ENCODE measurements around the gene RNH1. TPM values are rescaled to one million over a fixed set of nuclear protein-coding genes. Genes with fewer than 3 reads are reported as not detected.
A peak's percentile ranks its signal among the peaks of the same experiment; 100 is the strongest.

The RNH1 gene
- total RNA-seq, 1 experiment from 2014 or later: 60.0 TPM

GRCh38 chr11:456533-456932 lies 50.5 kb downstream of the RNH1 start:
- Mint-ChIP-seq H3K27me3 (ENCODE audit: low read depth) (no peaks in the 10 kb centered on the region), H3K36me3 (ENCODE audit: insufficient read depth in 1 of 3, low read depth in 3 of 3) (peaks cover 22 to 61% (median 49%) of the 10 kb centered on the region in 3 experiments; a peak in 6 of 7 replicates), H3K27ac (peak overlapping the region; percentile 81 to 98 (median 91); a peak in 4 of 7 replicates), H3K4me3 (peak overlapping the region; percentile 19 to 61; a peak in 3 of 5 replicates), H3K9me3 (no peaks in the 10 kb centered on the region; a peak in 1 of 5 replicates), H3K4me1 (peaks cover 37 to 38% of the 10 kb centered on the region in 2 experiments)
- Histone ChIP-seq H3K14ac (ENCODE audit: insufficient read depth, low read length) (no peak overlapping the region), H2BK12ac (ENCODE audit: insufficient read length, low read depth, low read length) (no peak overlapping the region), H3T11ph (ENCODE audit: low read length) (no peak overlapping the region), H3K4me1 (ENCODE audit: insufficient read depth, low read length) (no peaks in the 10 kb centered on the region), H3K79me1 (ENCODE audit: insufficient read depth, low read depth, low read length, poor library complexity, severe bottlenecking) (peaks cover 2% of the 10 kb centered on the region), H4K5ac (ENCODE audit: insufficient read length, low read depth, low read length) (no peak overlapping the region), H2BK5ac (ENCODE audit: insufficient read length, low read length) (no peak overlapping the region), H3K18ac (ENCODE audit: insufficient read length, low read depth, low read length) (no peak overlapping the region), H4K8ac (replicated peaks; ENCODE audit: insufficient read length, low read depth, low read length) (no peak overlapping the region), H2BK20ac (ENCODE audit: low read depth, low read length, poor library complexity, severe bottlenecking) (no peak overlapping the region), H3K23ac (ENCODE audit: insufficient read length, low read depth, low read length) (no peak overlapping the region), H4K91ac (ENCODE audit: insufficient read length, low read depth, low read length) (no peak overlapping the region), H2BK120ac (ENCODE audit: low read depth, low read length, poor library complexity, severe bottlenecking) (no peak overlapping the region), H2AK5ac (ENCODE audit: insufficient read length, low read length) (no peak overlapping the region), H2AFZ (ENCODE audit: low read length) (no peak overlapping the region), H3K9me3 (ENCODE audit: control insufficient read depth, low read depth, low read length) (no peaks in the 10 kb centered on the region), H3K4ac (ENCODE audit: low read depth, low read length) (no peak overlapping the region), H3K27ac (ENCODE audit: insufficient read length, low read depth, low read length) (no peak overlapping the region), H3K27me3 (ENCODE audit: insufficient read depth, low read length) (no peaks in the 10 kb centered on the region), H4K20me1 (ENCODE audit: control insufficient read depth, insufficient read depth, insufficient read length) (no peaks in the 10 kb centered on the region), H3K23me2 (ENCODE audit: insufficient read length, low read depth, low read length, poor library complexity, severe bottlenecking) (no peaks in the 10 kb centered on the region), H3K4me2 (ENCODE audit: insufficient read depth, insufficient read length, low read length) (no peak overlapping the region), H3K9ac (ENCODE audit: extremely low read depth, insufficient read length, low read length) (no peak overlapping the region), H3K79me2 (ENCODE audit: insufficient read depth, low read length) (peaks cover 13% of the 10 kb centered on the region; the same call in 1 of the 2 replicates), H2BK15ac (ENCODE audit: low read depth, low read length) (no peak overlapping the region), H3K56ac (ENCODE audit: insufficient read length, low read depth, low read length) (no peak overlapping the region)
- no peak for DNase-seq
- no CpG with 5 or more reads among the region's 7 CpGs for WGBS (ENCODE audit: extremely low coverage, insufficient read length, low lambda C conversion rate)
- no peak for TF ChIP-seq CTCF (conservative IDR thresholded peaks at IDR 0.05)
